Activated CD4-positive, alpha-beta T cell treated with anti-CD3 and anti-CD28 coated beads, Interleukin-2, amount 50 U/mL, for 1 hour (primary cell): ENCODE measurements around the gene SYF2.
"Not testable (repeated sequence)": the region's sequence is repeated elsewhere in the genome, so short reads cannot be mapped to it uniquely, and the experiment has no call there.

ENCODE experiments used
- DNase-seq: peaks from one replicate; pipeline ENCODE4 v3.0.0-alpha.2; 2020

The SYF2 gene

DNA sequence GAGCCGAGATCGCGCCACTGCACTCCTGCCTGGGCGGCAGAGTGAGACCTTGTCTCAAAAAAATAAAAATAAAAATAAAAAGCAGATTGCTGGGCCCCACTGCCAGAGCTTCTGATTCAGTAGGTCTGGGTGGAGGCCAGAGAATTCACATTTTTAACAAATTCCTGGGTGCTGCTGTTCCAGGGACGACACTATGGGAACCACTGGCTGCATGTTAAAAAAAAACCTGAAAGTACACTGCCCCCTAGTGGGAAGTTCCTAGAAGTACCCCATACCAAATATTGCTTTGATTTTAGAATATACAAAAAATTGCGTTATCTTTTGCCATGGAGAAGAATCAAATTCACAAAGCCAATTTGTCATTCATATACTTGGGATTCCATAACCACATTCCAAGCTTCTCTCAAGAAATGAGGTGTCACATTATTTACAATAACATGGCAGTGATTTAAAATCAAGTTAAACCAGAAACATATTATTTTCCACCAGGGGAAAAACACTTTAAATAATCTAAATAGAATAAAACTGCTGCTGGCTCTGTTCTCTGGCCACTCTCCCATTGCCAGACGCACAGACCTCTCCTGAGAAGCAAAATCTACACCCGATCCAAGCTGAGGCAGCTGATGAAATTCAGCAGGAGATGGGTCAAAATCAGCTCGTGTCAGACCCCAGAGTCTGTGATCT, 27.4 kb downstream of the SYF2 start:
- DNase-seq, result no peak

DNA sequence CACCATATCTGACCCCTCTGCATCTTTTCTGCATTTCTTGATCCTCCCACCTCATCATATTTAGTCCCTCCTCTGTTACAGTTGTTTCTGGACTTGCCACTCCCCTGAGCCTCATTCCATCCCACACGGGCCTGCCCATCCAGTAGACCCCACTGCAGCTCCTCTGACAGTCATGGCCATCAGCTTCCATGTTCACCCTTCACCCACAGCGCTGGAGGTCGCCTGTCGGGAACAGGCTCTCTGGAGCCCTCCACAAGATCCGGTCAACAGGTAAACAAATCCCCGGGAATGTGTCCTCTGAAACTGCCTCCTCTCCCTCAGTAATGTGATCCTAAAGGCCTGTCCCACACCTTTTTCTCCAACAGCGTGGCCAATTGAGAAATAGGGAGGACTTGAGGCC, 31.3 kb downstream of the SYF2 start:
- no peak for DNase-seq

GRCh38 chr1:25199819-25200620, 32.3 kb downstream of the SYF2 start:
- no peak for DNase-seq

GRCh38 chr1:25198663-25199252, 33.5 kb downstream of the SYF2 start:
- DNase-seq, result no peak

GRCh38 chr1:25197982-25198662, 34.2 kb downstream of the SYF2 start:
- no peak for DNase-seq

DNA sequence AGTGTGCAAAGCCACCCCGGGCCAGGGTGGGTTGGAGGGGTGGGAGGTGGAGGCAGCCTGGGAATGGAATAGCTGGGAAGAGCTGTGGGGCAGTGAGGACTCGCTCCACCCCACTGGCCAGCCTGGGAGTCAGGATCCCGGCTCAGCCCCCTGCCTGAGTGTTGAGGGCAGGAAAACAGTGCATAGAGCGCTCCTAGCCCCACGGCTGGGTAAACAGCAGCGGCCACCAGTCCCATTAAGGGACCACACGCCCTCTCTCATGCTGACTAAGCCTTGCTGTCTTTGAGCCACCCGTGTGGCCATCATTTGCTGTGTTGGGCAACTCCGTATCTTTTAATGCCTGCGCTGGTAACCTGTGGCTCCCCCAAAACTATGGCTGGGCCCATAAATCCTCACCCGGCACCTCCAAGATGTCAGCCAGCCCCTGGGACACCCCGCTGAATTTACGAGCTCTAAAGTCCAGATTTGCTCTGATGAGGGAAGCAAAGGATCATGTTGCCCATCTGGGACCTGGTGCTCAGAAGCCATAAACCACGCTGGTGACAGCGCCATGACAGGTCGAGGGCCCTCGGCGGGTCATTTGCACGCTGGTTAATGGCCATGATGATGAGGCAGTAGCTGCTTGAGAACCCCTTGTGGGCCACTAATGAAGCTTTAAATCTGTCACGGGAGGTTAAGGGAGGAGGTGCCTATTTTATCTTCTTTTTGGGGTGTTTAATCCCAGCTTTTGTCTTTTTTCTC, 34.9 kb downstream of the SYF2 start:
- DNase-seq, result no peak

DNA sequence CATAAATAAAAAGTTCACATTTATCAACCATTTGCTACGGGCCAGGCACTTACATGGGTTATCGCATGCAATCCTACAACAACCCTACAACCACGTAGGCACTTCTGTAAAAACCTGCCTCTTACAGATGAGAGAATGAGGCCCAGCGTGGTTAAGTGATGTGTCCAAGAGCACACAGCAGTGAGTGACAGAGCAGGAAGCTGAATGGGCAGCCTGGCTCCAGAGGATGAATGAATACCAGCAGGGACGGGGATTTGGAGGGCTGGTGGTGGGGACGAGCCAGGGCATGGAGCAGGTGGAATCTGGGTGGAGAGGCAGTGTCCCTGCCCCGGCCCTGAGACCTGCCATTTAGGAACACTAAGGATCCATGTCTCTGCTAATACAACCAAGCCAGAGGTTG, 35.5 kb downstream of the SYF2 start:
- no peak for DNase-seq

- DNase-seq, result no peak
Measured at GRCh38 chr1:25195835-25196234, 36.5 kb downstream of the SYF2 start.

DNA sequence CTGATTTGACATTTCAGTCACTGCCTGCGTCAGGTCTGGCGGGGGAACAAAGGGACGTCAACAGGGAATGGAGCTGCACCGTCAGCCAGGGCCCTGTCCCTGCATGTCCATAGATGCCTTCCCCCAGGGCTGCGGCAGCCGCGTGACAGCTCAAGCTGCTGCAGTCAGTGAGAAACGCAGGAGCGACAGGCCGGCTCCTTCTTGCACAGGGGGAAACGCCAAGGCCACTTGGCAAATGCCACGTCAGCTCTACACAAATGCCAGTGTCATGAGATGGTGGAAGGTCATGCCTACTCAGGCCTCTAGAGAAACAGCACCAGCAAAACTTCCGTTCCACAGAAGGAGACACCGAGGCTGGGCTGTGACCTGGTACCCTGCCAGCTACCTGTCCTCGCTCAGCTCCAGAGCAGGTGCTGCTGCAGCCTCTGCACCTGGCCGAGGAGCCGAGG, 37.7 kb downstream of the SYF2 start:
- no peak for DNase-seq

- DNase-seq, result no peak
Measured at GRCh38 chr1:25194054-25194453, 38.2 kb downstream of the SYF2 start.

- no peak for DNase-seq
Measured at GRCh38 chr1:25193229-25193628, 39.1 kb downstream of the SYF2 start.

GRCh38 chr1:25192154-25192553, 40.1 kb downstream of the SYF2 start:
- DNase-seq, result no peak

DNA sequence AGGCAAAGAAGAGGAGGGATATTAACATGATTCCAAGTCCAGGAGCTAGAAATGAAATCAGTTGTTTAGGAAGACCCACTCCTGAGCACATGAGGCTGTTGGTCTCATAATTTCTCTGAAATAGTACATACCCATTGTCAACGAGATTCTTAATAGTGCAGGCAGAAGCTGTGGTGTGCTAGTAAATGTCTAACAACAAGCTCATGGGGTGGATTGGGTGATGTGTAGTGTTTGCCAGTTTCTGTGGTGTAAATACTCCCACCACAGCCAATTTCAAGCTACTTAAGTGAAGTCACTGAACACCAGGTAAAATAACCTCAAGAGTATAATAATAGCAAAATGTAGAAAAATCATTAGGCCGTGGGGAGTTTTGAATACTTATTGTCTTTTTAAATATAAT, 42.0 kb downstream of the SYF2 start:
- DNase-seq, result no peak

GRCh38 chr1:25187904-25188303, 44.4 kb downstream of the SYF2 start:
- DNase-seq, result not testable (repeated sequence)

GRCh38 chr1:25187077-25187476, 45.2 kb downstream of the SYF2 start:
- DNase-seq, result no peak

- DNase-seq, result no peak
Measured at GRCh38 chr1:25186161-25187007, 45.9 kb downstream of the SYF2 start.

GRCh38 chr1:25185409-25186160, 46.7 kb downstream of the SYF2 start:
- DNase-seq, result no peak

DNA sequence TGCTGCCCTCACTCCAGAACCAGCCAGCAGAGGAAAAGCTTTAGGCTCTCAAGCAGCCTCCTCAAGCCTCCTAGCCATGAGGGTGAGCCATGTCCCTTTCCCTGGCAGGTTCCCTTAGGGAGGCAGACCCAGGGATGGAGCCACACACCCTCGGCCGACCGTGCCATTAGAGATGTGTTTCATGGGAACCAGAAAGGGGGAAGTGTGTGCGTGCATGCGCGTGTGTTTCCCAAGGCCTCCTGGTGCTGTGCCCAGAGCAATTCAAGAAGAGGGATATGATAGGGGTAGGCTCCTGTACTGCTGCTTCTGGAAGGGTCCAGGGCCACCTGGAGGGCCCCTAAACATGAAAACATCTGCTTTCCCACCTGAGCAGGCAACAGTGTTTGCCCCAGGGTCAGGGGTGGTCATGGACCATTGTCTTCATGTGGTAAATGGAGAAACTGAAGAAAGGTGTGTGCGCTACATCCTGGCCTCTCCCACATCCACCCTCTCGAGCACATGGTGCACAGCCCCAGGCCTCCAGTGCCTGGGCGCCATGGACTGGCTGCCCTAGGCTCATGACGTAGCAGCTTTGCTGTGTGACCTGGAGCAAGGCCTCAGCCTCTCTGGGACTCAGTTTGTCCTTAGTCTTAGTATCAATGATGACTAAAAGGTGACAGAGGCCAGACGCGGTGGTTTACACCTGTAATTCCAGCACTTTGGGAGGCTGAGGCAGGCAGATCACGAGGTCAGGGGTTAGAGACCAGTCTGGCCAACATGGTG, 48.1 kb downstream of the SYF2 start:
- DNase-seq, result no peak

DNA sequence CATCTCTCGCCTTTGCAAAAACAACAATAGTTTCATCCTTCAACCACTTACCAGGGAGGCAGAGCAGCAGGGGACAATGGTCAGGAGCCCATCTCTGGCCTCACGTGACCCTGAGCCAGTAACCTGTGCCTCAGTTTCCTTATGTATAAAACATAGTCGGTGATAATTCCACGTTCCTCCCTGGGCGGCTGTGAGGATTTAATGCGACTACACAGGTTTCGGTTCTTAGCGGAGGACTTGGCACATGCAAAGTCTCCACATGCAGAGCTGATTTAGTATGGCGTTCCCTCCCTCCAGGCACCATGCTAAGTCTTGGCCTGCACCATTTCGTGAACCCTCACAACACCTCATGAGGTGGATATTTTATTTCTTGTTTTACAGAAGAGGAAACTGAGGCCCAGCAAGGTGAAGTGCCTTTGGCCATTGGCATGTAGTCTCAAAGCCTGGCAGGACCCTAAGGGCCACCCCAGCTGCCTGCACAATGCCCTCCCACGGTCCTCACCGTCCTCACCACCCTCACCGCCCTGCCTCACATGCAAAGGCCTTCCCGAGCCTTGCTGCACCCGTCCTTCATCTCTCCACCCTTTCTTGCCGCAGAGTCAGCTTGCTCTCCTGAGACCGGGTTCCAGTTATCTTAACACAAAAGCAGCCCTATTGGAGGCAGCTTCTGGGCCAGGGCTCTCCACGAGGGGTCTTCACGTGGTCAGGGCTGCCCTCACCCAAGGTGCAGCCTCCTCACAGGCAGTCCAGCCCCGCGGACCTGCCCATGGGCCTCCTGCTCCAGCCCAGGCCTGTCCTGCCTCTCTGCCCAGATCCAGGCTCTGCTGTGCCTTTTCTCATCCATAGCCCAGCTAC, 48.9 kb downstream of the SYF2 start:
- DNase-seq, result no peak
